ENCODE measurements around the gene SH3BP5.

SH3BP5 gene

GRCh38 chr3:15266510-15267376 lies 65.6 kb downstream of the SH3BP5 start:
- Histone ChIP-seq H3K27ac (ENCODE audit: poor library complexity, severe bottlenecking) (no peak overlapping the region), H3K4me3 (ENCODE audit: severe bottlenecking) (no peak overlapping the region), H3K4me1 (ENCODE audit: insufficient read depth, poor library complexity, severe bottlenecking) (peaks cover 4% of the 10 kb centered on the region), H3K36me3 (ENCODE audit: low read depth) (no peaks in the 10 kb centered on the region), H3K27me3 (ENCODE audit: insufficient read depth, poor library complexity, severe bottlenecking) (no peaks in the 10 kb centered on the region), H3K9me3 (ENCODE audit: severe bottlenecking) (no peaks in the 10 kb centered on the region)
- no peak for DNase-seq (ENCODE audit: low spot score)
- TF ChIP-seq CTCF (IDR thresholded peaks at IDR 0.05; ENCODE audit: poor library complexity, severe bottlenecking), result no peak
- ATAC-seq (ENCODE audit: low read depth), result no peak

- no peak overlapping the region for H3K4me3 ChIP-seq (ENCODE audit: severe bottlenecking)
- no peaks in the 10 kb centered on the region for H3K36me3 ChIP-seq (ENCODE audit: low read depth)
- no peak for DNase-seq (ENCODE audit: low spot score)
- no peaks in the 10 kb centered on the region for H3K9me3 ChIP-seq (ENCODE audit: severe bottlenecking)
- H3K27me3 ChIP-seq (ENCODE audit: insufficient read depth, poor library complexity, severe bottlenecking), result no peaks in the 10 kb centered on the region
- no peak for ATAC-seq (ENCODE audit: low read depth)
- H3K27ac ChIP-seq (ENCODE audit: poor library complexity, severe bottlenecking), result no peak overlapping the region
- peaks cover 8% of the 10 kb centered on the region for H3K4me1 ChIP-seq (ENCODE audit: insufficient read depth, poor library complexity, severe bottlenecking)
- TF ChIP-seq CTCF (IDR thresholded peaks at IDR 0.05; ENCODE audit: poor library complexity, severe bottlenecking), result no peak
Measured at GRCh38 chr3:15265655-15266509, 66.5 kb downstream of the SH3BP5 start.

GRCh38 chr3:15264486-15264885 lies 67.9 kb downstream of the SH3BP5 start:
- no peaks in the 10 kb centered on the region for H3K27me3 ChIP-seq (ENCODE audit: insufficient read depth, poor library complexity, severe bottlenecking)
- no peak for TF ChIP-seq CTCF (IDR thresholded peaks at IDR 0.05; ENCODE audit: poor library complexity, severe bottlenecking)

GRCh38 chr3:15263926-15264325 lies 68.5 kb downstream of the SH3BP5 start:
- H3K4me3 ChIP-seq (ENCODE audit: severe bottlenecking), result no peak overlapping the region
- no peak for DNase-seq (ENCODE audit: low spot score)
- H3K36me3 ChIP-seq (ENCODE audit: low read depth), result no peaks in the 10 kb centered on the region
- H3K27me3 ChIP-seq (ENCODE audit: insufficient read depth, poor library complexity, severe bottlenecking), result no peaks in the 10 kb centered on the region
- no peak overlapping the region for H3K27ac ChIP-seq (ENCODE audit: poor library complexity, severe bottlenecking)
- peaks cover 4% of the 10 kb centered on the region for H3K4me1 ChIP-seq (ENCODE audit: insufficient read depth, poor library complexity, severe bottlenecking)
- no peak for ATAC-seq (ENCODE audit: low read depth)
- no peak for TF ChIP-seq CTCF (IDR thresholded peaks at IDR 0.05; ENCODE audit: poor library complexity, severe bottlenecking)
- H3K9me3 ChIP-seq (ENCODE audit: severe bottlenecking), result no peaks in the 10 kb centered on the region

More at GRCh38 chr3:15264486-15264885, 67.9 kb downstream of the SH3BP5 start:
- no peak for DNase-seq (ENCODE audit: low spot score)
- Histone ChIP-seq H3K36me3 (ENCODE audit: low read depth) (no peaks in the 10 kb centered on the region), H3K4me1 (ENCODE audit: insufficient read depth, poor library complexity, severe bottlenecking) (peaks cover 8% of the 10 kb centered on the region), H3K4me3 (ENCODE audit: severe bottlenecking) (no peak overlapping the region), H3K9me3 (ENCODE audit: severe bottlenecking) (no peaks in the 10 kb centered on the region), H3K27ac (ENCODE audit: poor library complexity, severe bottlenecking) (no peak overlapping the region)
- no peak for ATAC-seq (ENCODE audit: low read depth)

All from RWPE2 (cell line).